Heart left ventricle (tissue), 16 donors: ENCODE measurements around the gene NAALADL1. TPM values are rescaled to one million over a fixed set of nuclear protein-coding genes. Genes with fewer than 3 reads are reported as not detected.

ENCODE experiments used
- ATAC-seq, 4 donors: fragments of 200-7000 bp; cut with Tn5 transposase; one replicate each; pipeline ENCODE4 v1.9.1; 2020 to 2022; ENCODE audit warnings: moderate library complexity in 4 of 4, mild to moderate bottlenecking in 3 of 4, moderate number of reproducible peaks in 1 of 4
- DNase-seq, 5 donors: peaks; one replicate each; pipeline ENCODE4 v3.0.0-alpha.2; 2020
- H3K27ac ChIP-seq, 12 donors: fragments of 200-600 bp; sonication (generic) in 4 of 12; one replicate each; pipeline versions ENCODE4 v1.5.0 to v1.8.0; 2016 to 2022; ENCODE audit warnings: mild to moderate bottlenecking in 2 of 12
- H3K27me3 ChIP-seq, 9 donors: fragments of 200-600 bp; sonication (generic) in 2 of 9; one replicate each; pipeline versions ENCODE4 v1.5.1 to v1.8.0; 2016 to 2022; ENCODE audit warnings: mild to moderate bottlenecking in 3 of 9
- H3K36me3 ChIP-seq, 9 donors: fragments of 200-600 bp; sonication (generic) in 2 of 9; one replicate each; pipeline versions ENCODE4 v1.5.0 to v1.8.0; 2018 to 2022; ENCODE audit warnings: mild to moderate bottlenecking in 2 of 9
- H3K4me1 ChIP-seq, 12 donors: fragments of 200-600 bp; sonication (generic) in 4 of 12; one replicate each; pipeline versions ENCODE4 v1.5.0 to v1.8.0; 2016 to 2022; ENCODE audit warnings: mild to moderate bottlenecking in 3 of 12
- H3K4me3 ChIP-seq, 12 donors: fragments of 200-600 bp; sonication (generic) in 4 of 12; one replicate each; pipeline versions ENCODE4 v1.5.0 to v1.8.0; 2017 to 2022; ENCODE audit warnings: mild to moderate bottlenecking in 9 of 12, moderate library complexity in 4 of 12
- H3K9me3 ChIP-seq, 12 donors: fragments of 200-600 bp; sonication (generic) in 4 of 12; one replicate each; pipeline versions ENCODE4 v1.5.0 to v1.8.0; 2016 to 2022; ENCODE audit warnings: mild to moderate bottlenecking in 1 of 12
- POLR2A ChIP-seq, 2 donors: fragments of 450-650 bp; IDR thresholded peaks; one replicate each; pipeline ENCODE4 v1.6.1; 2017; ENCODE audit warnings: antibody characterized with exemption in 2 of 2, mild to moderate bottlenecking in 2 of 2, moderate library complexity in 2 of 2
- WGBS, 4 donors: extraction: QIAGEN DNeasy Blood & Tissue Kit in 2 of 4; methylation state at CpG; one replicate each; pipeline versions ENCODE4 v1.1.5 to v1.1.7; 2013 to 2018; 5-methylcytosine and 5-hydroxymethylcytosine counted together
- intact Hi-C, 10 donors: fragments of 100-400 bp; cut with DNase I; formaldehyde crosslinking; loops; one replicate each; pipeline versions ENCODE4 v1.11.1 to v1.14.2; 2022
- polyA plus RNA-seq, 2 donors: library from polyadenylated mRNA; stranded (reverse); fragments of 200-250 nt; gene quantifications; one replicate each; pipeline ENCODE4 v1.2.3, GENCODE V29; 2013
- total RNA-seq, 9 donors: library from RNA; depleted of rRNA in 2 of 9; stranded (reverse); fragments of >200 nt in 2 of 9; fragmentation: NEBNext Ultra II Directional in 3 of 9; extraction: Animal tissue kit (Norgen Biotek cat#: 25700) in 3 of 9; gene quantifications; one replicate each; pipeline versions ENCODE4 v1.1.0 to v1.2.4, GENCODE V29; 2016 to 2023
- TF ChIP-seq, protein P1 (sequence below), 12 donors: fragments of 200-600 bp; sonication (generic) in 4 of 12; IDR thresholded peaks; one replicate each; pipeline versions ENCODE4 v1.5.0 to v1.8.0; 2018 to 2022; ENCODE audit warnings: antibody characterized with exemption in 12 of 12, mild to moderate bottlenecking in 5 of 12
- donor health status: ischemic (EF 13 %, LVEDD 7.1; RV severe dilation, severe dysfunction).
- donor health status: healthy with polysubstance abuse.
- donor health status: DM: no; HTN: yes; CAD: no.
- donor health status: DM: no; HTN: no; CAD: no.
- donor health status: ischemic (EF 25% LVEDD 6.9; RV normal size, moderate dysfunction).
- donor health status: ischemic (EF 25% LVEDD 5.7; RV mildly dilated, moderate dysfunction).
- donor health status: healthy.
- donor health status: DM: yes; HTN: yes; CAD: no.
- donor health status: ischemic (EF 35%, LVEDD 5.7; RV mildly dilated, moderate dysfunction).
- donor health status: nonischemic (EF 11% LVEDD 7.7; RV severe dilation, severe dysfunction).
- donor health status: DM: yes; HTN: yes; CAD: no.
- donor health status: PGD.
- donor health status: ischemic (EF 29% LVEDD 5.4; RV normal size, mild dysfunction).
- donor health status: nonischemic (EF 23%, LVEDD 6.1; RV moderate dilation, normal function).

The NAALADL1 gene
- total and polyA plus RNA-seq, 11 donors, result 2.6 to 7.4 (median 3.4) TPM

DNA sequence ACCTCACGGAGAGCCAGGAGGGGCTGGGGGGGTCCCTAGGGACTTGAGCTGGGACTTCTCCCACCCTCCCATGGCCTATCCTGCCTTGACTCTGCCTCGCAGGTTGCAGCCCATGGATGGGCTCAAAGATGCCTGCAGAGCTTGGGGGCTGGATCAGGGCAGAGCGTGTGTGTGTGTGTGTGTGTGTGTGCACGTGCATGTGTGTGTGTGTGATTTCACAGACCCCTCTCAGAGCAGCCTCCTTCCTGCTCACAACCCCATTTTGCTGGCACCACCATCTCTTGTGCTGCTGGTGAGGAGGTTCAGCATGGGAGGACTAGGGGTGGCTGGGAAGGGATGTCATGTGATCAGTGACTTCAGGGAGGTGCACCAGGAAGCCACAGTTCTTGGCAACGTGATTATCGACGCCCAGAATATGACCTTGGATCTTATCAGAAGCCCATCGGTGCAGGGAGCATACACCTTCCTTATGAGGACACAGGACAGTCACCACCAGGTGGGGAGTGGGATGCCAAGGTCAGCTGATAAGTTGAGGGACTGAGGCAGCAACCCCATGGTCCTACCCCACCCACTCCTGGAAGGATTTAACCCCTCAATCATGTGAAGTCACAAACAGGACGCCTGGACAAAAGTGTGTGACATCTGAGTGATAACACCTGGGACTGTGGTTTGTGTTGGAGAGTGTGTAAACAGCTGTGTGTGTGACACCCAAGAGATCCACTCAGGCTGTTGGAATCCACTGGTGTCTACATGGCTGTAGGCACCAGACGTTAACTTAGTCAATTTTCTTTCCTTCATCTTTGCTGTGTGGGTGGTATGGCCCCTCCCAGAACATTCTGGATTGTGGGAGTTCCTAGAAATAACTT lies 1.8 kb upstream of the NAALADL1 start:
- Histone ChIP-seq H3K4me3 (no peak overlapping the region), H3K9me3 (no peaks in the 10 kb centered on the region), H3K36me3 (no peaks in the 10 kb centered on the region), H3K27me3 (no peaks in the 10 kb centered on the region), H3K27ac (no peak overlapping the region), H3K4me1 (no peaks in the 10 kb centered on the region)
- peak in 1 of 4 donors; percentile 13 for ATAC-seq
- no peak for DNase-seq
- intact Hi-C loops, result no loop called here
- WGBS, 4 donors, result 44 to 57% (median 46%) methylated on average over 10 of the region's 10 CpGs
- TF ChIP-seq POLR2A (IDR thresholded peaks at IDR 0.05), result no peak
- TF ChIP-seq, protein P1, sequence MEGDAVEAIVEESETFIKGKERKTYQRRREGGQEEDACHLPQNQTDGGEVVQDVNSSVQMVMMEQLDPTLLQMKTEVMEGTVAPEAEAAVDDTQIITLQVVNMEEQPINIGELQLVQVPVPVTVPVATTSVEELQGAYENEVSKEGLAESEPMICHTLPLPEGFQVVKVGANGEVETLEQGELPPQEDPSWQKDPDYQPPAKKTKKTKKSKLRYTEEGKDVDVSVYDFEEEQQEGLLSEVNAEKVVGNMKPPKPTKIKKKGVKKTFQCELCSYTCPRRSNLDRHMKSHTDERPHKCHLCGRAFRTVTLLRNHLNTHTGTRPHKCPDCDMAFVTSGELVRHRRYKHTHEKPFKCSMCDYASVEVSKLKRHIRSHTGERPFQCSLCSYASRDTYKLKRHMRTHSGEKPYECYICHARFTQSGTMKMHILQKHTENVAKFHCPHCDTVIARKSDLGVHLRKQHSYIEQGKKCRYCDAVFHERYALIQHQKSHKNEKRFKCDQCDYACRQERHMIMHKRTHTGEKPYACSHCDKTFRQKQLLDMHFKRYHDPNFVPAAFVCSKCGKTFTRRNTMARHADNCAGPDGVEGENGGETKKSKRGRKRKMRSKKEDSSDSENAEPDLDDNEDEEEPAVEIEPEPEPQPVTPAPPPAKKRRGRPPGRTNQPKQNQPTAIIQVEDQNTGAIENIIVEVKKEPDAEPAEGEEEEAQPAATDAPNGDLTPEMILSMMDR (IDR thresholded peaks at IDR 0.05), result no peak

DNA sequence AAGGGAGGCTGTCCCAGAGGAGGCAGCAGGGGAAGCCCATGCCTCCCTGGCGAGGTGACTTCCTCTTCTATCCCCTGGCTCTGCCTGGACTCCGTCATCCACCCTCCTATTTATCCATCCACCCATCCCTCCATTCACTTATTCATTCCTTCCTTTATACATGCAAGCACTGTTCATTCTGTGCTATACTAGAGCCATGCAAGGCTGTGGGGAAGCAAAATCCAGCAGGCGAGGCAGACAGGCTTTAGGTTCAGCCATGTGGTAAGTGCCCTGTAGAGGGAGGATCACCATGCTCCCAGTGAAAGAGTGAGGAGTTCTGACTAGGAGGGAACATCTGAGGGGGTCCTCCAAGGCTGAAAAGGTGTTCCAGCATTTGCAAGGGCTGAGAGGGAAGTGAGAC lies 1.2 kb upstream of the NAALADL1 start:
- intact Hi-C loops, result no loop called here

DNA sequence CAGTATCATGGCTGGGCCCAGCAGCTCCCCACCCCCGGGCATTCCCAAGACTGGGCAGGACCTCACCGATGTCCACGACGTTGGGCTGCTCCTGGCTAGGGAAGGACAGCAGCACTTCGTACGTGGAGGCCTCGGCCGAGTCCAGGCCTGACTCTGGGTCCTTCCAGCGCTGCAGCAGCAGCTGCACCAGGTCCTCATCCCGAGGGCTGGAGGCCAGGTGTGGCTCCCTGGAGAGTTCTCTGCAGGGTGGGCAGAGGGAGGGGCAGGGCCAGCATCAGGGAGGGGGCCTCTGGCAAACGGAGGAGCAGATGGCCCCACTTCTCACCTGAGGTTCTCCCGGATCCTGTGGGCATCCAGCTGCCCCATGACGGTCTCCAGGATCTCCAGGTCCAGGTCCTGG lies 341 bp downstream of the NAALADL1 start:
- Histone ChIP-seq H3K36me3 (no peaks in the 10 kb centered on the region), H3K9me3 (no peaks in the 10 kb centered on the region), H3K27ac (no peak overlapping the region), H3K27me3 (no peaks in the 10 kb centered on the region), H3K4me1 (no peaks in the 10 kb centered on the region), H3K4me3 (no peak overlapping the region)
- ATAC-seq, result no peak
- TF ChIP-seq, protein P1 (IDR thresholded peaks at IDR 0.05), result no peak
- TF ChIP-seq POLR2A (IDR thresholded peaks at IDR 0.05), result no peak
- WGBS, 4 donors, result 70 to 92% (median 77%) methylated on average over 5 to 13 of the region's 13 CpGs
- intact Hi-C loops, result no loop called here
- DNase-seq, result no peak

More for the DNA sequence above, 1.2 kb upstream of the NAALADL1 start:
- no peak for TF ChIP-seq POLR2A (IDR thresholded peaks at IDR 0.05)
- TF ChIP-seq, protein P1 (IDR thresholded peaks at IDR 0.05), result no peak
- 49 to 73% (median 61%) methylated on average over 3 of the region's 3 CpGs for whole genome bisulfite sequencing, 4 donors
- no peak overlapping the region for H3K27ac ChIP-seq
- H3K4me1 ChIP-seq, result no peaks in the 10 kb centered on the region
- no peak overlapping the region for H3K4me3 ChIP-seq
- no peaks in the 10 kb centered on the region for H3K27me3 ChIP-seq
- H3K9me3 ChIP-seq, result no peaks in the 10 kb centered on the region
- ATAC-seq (no peak), DNase-seq (no peak)
- no peaks in the 10 kb centered on the region for H3K36me3 ChIP-seq

DNA sequence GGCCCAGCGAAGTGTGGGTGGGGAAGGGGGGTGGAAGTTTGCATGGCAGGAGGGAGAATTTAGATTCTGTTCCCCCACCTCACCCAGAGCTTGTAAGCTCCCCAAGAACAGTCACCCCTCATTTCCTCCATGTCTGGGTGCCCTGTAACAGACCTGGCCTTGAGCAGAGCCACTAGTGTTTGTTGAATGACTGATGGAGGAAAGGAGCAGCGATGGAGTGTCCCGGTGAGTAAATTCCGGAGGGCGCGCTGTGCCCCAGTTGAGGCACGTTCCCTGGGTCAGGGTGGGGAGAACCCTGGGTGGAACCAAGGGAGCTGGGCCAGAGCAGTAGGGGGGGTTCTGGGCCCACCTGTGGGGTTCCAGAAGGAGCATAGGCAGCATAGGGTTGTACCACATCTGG lies 827 bp downstream of the NAALADL1 start:
- H3K4me1 ChIP-seq, result no peaks in the 10 kb centered on the region
- no peak overlapping the region for H3K4me3 ChIP-seq
- H3K36me3 ChIP-seq, result no peaks in the 10 kb centered on the region
- no peaks in the 10 kb centered on the region for H3K27me3 ChIP-seq
- ATAC-seq (no peak), DNase-seq (no peak)
- no peak for TF ChIP-seq POLR2A (IDR thresholded peaks at IDR 0.05)
- TF ChIP-seq, protein P1 (IDR thresholded peaks at IDR 0.05), result no peak
- H3K27ac ChIP-seq, result no peak overlapping the region
- intact Hi-C loops, result no loop called here
- WGBS, 4 donors, result 89 to 92% (median 91%) methylated on average over 7 of the region's 7 CpGs
- H3K9me3 ChIP-seq, result no peaks in the 10 kb centered on the region
